Mammary epithelial cell (primary cell): Measurements from ENCODE around the gene SPHKAP.

Source experiments
- CTCF ChIP-seq, 2 donors: IDR thresholded peaks in 1 of 2; conservative IDR thresholded peaks in 1 of 2; 2 replicates each; pipeline ENCODE4 v1.5.1; 2011 to 2012; ENCODE audit warnings: inconsistent platforms in 2 of 2, low read length in 2 of 2, mild to moderate bottlenecking in 2 of 2, control low read depth in 1 of 2, low read depth in 1 of 2; ENCODE audit not compliant: insufficient read depth in 1 of 2; ENCODE audit errors: extremely low read depth in 1 of 2
- EZH2 ChIP-seq: IDR thresholded peaks from 2 replicates; pipeline ENCODE4 v1.6.1; 2012; ENCODE audit warnings: low read length, inconsistent platforms, borderline replicate concordance

GRCh38 chr2:228079194-228079593, 102.3 kb downstream of the SPHKAP start:
- TF ChIP-seq CTCF (conservative IDR thresholded peaks at IDR 0.05 in 1 of 2, IDR thresholded peaks at IDR 0.05 in 1 of 2; ENCODE audit: extremely low read depth in 1 of 2, insufficient read depth in 1 of 2, low read depth in 1 of 2, low read length in 2 of 2) (no peak), EZH2 (no peak)
